Transverse colon (tissue), 4 donors: Measurements from ENCODE around the gene NXNL2. TPM values are rescaled to one million over a fixed set of nuclear protein-coding genes. Genes with fewer than 3 reads are reported as not detected.
A peak's percentile ranks its signal among the peaks of the same experiment; 100 is the strongest.

Experiments used
- DNase-seq: peaks from one replicate; pipeline ENCODE4 v3.0.0-alpha.2; 2019
- H3K27ac ChIP-seq, 4 donors: fragments of 200-600 bp; sonication (generic); 2 replicates each; pipeline ENCODE4 v1.5.1; 2016 to 2018; ENCODE audit warnings: inconsistent platforms in 4 of 4
- H3K27me3 ChIP-seq: fragments of 200-600 bp; sonication (generic); 2 replicates; pipeline ENCODE4 v1.5.1; 2017; ENCODE audit warnings: inconsistent platforms
- H3K36me3 ChIP-seq, 4 donors: fragments of 200-600 bp; sonication (generic); 2 replicates each; pipeline ENCODE4 v1.5.1; 2017 to 2019; ENCODE audit warnings: inconsistent platforms in 4 of 4
- H3K4me1 ChIP-seq, 4 donors: fragments of 200-600 bp; sonication (generic); 2 replicates each; pipeline ENCODE4 v1.5.1; 2017 to 2020; ENCODE audit warnings: inconsistent platforms in 4 of 4
- H3K4me3 ChIP-seq, 4 donors: fragments of 200-600 bp; sonication (generic); 1 replicate in 1 of 4; 2 replicates in 3 of 4; pipeline versions ENCODE4 v1.5.1 to v1.6.1; 2017 to 2019; ENCODE audit warnings: inconsistent platforms in 4 of 4
- H3K9me3 ChIP-seq, 2 donors: fragments of 200-600 bp; sonication (generic); 2 replicates each; pipeline ENCODE4 v1.5.1; 2017 to 2019; ENCODE audit warnings: inconsistent platforms in 2 of 2
- CTCF ChIP-seq, 5 experiments: fragments of 200-600 bp in 3 of 5; fragments of 450-650 bp in 2 of 5; sonication (generic) in 3 of 5; IDR thresholded peaks; 1 replicate in 2 of 5; 2 replicates in 3 of 5; pipeline ENCODE4 v1.5.1; 2016 to 2017; ENCODE audit warnings: antibody characterized with exemption in 5 of 5, inconsistent platforms in 3 of 5, mild to moderate bottlenecking in 2 of 5, moderate library complexity in 1 of 5
- EP300 ChIP-seq: sonication (generic); formaldehyde crosslinking; IDR thresholded peaks from one replicate; pipeline ENCODE4 v1.6.1; 2017; ENCODE audit warnings: antibody characterized with exemption, low read depth
- POLR2A ChIP-seq: fragments of 450-650 bp; IDR thresholded peaks from one replicate; pipeline ENCODE4 v1.6.1; 2016; ENCODE audit warnings: antibody characterized with exemption, mild to moderate bottlenecking, moderate library complexity
- POLR2AphosphoS5 ChIP-seq, 3 donors: sonication (generic); formaldehyde crosslinking; IDR thresholded peaks; one replicate each; pipeline ENCODE4 v1.6.1; 2016; ENCODE audit warnings: antibody characterized with exemption in 3 of 3
- WGBS, 2 donors: methylation state at CpG; one replicate each; pipeline ENCODE4 v1.1.5; 2018; ENCODE audit warnings: low coverage in 1 of 2; 5-methylcytosine and 5-hydroxymethylcytosine counted together
- in situ Hi-C, 4 donors: fragments of 200-750 bp; cut with MboI; loops; one replicate each; pipeline versions ENCODE4 v1.15.0 to v1.15.1; 2017; ENCODE audit warnings: low sequenced_read_pairs in 3 of 4, low pct_ligation_motif_present in 1 of 4, low pct_unique_long_range_greater_than_20kb in 1 of 4
- intact Hi-C: fragments of 100-400 bp; cut with DNase I; formaldehyde crosslinking; loops from one replicate; pipeline ENCODE4 v1.15.1; 2023; ENCODE audit warnings: low total_unique reads
- total RNA-seq, 4 donors: library from RNA; depleted of rRNA; stranded (reverse); fragments of >200 nt; gene quantifications; one replicate each; pipeline ENCODE4 v1.1.0, GENCODE V29; 2016

Gene NXNL2
- total RNA-seq, 4 donors from 2014 or later: not detected

DNA sequence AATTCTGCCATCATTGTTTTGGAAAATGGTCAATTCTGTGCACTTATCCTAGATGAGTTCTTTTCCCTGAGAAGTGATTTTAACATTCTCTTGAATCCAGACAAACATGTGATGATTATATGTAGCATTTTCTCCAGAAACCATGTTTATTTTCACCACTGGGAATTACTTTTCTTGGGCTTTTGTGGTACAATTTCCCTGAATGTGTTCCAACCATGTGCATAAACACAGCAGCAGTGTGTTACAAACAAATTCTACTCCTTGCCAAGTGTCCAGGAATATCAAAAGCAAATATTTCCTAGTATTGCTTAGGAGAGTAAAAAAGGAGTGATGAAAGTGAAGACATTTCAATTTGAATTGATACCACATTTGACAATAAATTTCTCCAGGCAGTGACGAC, 50.4 kb downstream of the NXNL2 start:
- TF ChIP-seq EP300 (no peak), CTCF (IDR thresholded peaks at IDR 0.05) (no peak), POLR2AphosphoS5 (IDR thresholded peaks at IDR 0.05) (no peak), POLR2A (no peak)
- in situ Hi-C loops (loop anchor here in 2 of 4 donors (25.0 kb wide), 3 partner anchors 498 to 898 kb away; partner anchors contain the start of gene CDK20 (in 2 of the 2)), intact Hi-C loops (no loop called here)
- DNase-seq: no peak
- Histone ChIP-seq H3K27ac (no peak overlapping the region), H3K9me3 (no peaks in the 10 kb centered on the region), H3K4me1 (peaks cover 0 to 12% (median 3%) of the 10 kb centered on the region in 4 donors), H3K27me3 (no peaks in the 10 kb centered on the region), H3K4me3 (no peak overlapping the region), H3K36me3 (no peaks in the 10 kb centered on the region)
- WGBS, 2 donors: 77 to 83% methylated on average over 1 of the region's 1 CpG

GRCh38 chr9:88586452-88586851, 51.5 kb downstream of the NXNL2 start:
- intact Hi-C loops (no loop called here), in situ Hi-C loops (loop anchor here in 2 of 4 donors (25.0 kb wide), 3 partner anchors 499 to 899 kb away; partner anchors contain the start of gene CDK20 (in 2 of the 2))
- TF ChIP-seq POLR2A: no peak
- no peak for TF ChIP-seq EP300
- no peak for TF ChIP-seq CTCF (IDR thresholded peaks at IDR 0.05)
- no peak for TF ChIP-seq POLR2AphosphoS5 (IDR thresholded peaks at IDR 0.05)
- Histone ChIP-seq H3K27me3 (no peaks in the 10 kb centered on the region), H3K36me3 (no peaks in the 10 kb centered on the region), H3K27ac (no peak overlapping the region), H3K9me3 (no peaks in the 10 kb centered on the region), H3K4me1 (peaks cover 0 to 12% (median 3%) of the 10 kb centered on the region in 4 donors), H3K4me3 (no peak overlapping the region)
- no peak for DNase-seq
- 83 to 91% methylated on average over 3 of the region's 3 CpGs for WGBS, 2 donors

DNA sequence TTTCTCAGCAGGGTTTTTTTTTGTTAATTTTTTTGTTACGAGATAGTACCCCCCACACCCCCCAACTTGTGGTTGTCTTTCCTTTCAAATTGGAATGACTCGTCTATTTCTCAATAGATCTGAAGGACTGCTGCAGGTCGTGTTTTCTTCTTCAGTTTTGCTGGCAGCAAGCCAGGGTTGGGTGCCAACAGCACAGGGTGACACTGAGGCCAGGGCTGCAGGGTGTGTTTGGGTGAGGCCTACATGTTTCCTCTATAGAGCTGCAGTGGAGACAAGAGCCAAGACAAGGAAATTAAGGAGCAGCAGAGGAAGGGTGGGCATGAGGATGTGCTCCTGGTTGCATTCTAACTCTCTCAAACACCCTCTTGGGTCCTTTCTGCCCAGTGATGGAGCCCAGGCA, 52.2 kb downstream of the NXNL2 start:
- intact Hi-C loops: no loop called here

More for the DNA sequence above, 52.2 kb downstream of the NXNL2 start:
- in situ Hi-C loops: loop anchor here in 2 of 4 donors (25.0 kb wide), 3 partner anchors 500 to 900 kb away; partner anchors contain the start of gene CDK20 (in 2 of the 2)
- H3K9me3 ChIP-seq: no peaks in the 10 kb centered on the region
- no peak overlapping the region for H3K4me3 ChIP-seq
- H3K36me3 ChIP-seq: no peaks in the 10 kb centered on the region
- no peak for TF ChIP-seq EP300
- TF ChIP-seq CTCF (IDR thresholded peaks at IDR 0.05): no peak
- TF ChIP-seq POLR2A: no peak
- TF ChIP-seq POLR2AphosphoS5 (IDR thresholded peaks at IDR 0.05): no peak
- H3K27ac ChIP-seq: no peak overlapping the region
- DNase-seq: peak; percentile 79
- H3K27me3 ChIP-seq: no peaks in the 10 kb centered on the region
- WGBS, 2 donors: 37 to 67% methylated on average over 1 to 3 of the region's 3 CpGs
- peaks cover 0 to 12% (median 3%) of the 10 kb centered on the region in 4 donors for H3K4me1 ChIP-seq
